Ramos (cell line): ENCODE data around the gene MTA1.

ENCODE experiments used
- in situ Hi-C: fragments of 300-500 bp; cut with MboI; formaldehyde crosslinking; loops from one replicate; pipeline ENCODE4 v1.14.3; 2022; ENCODE audit warnings: low sequenced_read_pairs; ENCODE audit not compliant: unreplicated experiment

MTA1 gene

DNA sequence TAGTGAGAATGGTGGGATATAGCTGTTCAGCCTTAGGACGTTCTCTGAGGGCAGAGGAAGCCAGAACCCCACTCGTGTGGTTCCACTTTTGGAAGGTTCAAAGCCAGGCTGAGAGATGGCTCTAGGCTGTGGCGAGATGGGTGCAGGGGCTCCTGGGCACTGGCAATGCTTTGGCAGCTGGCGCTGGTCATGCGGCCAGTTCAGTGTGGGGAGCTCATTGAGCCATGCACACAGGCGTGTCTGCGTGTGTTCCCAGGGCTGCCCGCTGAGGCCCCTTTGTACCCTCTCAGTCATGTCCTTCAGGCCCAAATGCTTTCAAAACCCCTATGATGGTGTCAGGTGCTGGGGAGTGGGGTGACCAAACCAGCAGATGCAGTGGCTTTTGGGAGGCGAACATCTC is 19.6 kb upstream of the MTA1 start:
- in situ Hi-C loops, result no loop called here

DNA sequence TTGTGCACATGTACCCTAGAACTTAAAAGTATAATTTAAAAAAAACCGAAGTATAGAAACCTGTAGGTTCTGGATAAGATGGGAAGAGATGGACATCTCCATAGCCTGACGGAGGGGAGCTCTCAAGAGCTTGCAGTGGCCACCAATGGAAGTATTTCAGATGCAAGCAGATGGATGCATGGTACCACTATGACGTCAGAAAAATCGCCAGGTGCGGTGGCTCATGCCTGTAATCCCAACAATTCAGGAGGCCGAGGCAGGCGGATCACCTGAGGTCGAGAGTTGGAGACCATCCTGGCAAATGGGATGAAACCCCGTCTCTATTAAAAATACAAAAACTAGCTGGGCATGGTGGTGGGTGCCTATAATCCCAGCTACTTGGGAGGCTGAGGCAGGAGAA is 17.9 kb upstream of the MTA1 start:
- in situ Hi-C loops, result no loop called here

DNA sequence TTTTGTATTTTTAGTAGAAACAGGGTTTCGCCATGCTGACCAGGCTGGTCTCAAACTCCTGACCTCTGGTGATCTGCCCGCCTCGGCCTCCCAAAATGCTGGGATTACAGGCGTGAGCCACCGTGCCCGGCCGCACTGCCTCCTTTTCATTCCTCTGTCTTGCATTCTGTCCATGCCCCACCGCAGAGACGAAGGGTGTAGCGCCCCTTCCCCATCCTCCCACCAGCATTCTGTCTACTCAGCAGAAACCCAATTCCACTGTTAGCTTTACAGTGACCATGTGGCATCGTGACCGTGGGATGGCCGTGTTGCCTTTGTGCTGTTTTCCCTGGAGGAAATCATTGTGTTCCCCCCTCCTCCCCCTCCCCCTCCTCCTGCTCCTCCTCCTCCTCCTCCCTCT is 11.0 kb upstream of the MTA1 start:
- in situ Hi-C loops, result no loop called here

DNA sequence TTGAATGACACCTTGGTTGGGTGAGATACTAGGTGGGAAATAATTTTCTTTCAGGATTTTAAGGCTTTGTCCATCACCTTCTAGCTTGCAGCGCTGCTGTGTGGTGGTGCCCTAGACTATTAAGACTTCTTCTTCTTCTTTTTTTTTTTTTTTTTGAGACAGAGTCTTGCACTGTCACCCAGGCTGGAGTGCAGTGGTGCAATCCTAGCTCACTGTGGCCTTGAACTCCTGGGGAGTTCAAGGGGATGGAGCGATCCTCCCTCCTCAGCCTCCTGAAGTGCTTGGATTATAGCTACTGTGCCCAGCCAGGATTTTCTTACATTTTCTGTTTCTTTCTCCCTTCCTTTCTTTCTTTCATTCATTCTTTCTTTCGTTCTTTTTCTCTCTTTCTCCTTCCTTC is 10.3 kb upstream of the MTA1 start:
- in situ Hi-C loops, result no loop called here

DNA sequence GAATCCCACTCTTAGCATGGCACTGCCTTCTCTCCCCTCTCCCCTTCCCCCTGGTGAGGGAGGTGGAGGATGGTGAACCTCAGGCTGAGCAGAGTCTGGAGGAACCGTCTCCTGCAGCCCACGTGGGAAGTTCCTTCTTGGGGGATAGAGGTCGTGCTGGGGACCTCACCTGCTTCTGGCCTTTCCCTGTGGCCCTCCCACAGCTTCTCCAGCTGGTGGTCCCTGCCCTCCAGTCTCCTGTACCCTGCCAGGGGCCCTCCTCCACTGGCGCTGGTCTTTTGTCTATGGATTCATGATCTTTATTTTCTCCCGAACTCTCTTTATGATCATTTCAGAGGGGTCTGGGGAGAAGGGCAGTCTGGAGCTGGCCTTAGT is 9.0 kb upstream of the MTA1 start:
- in situ Hi-C loops, result no loop called here

DNA sequence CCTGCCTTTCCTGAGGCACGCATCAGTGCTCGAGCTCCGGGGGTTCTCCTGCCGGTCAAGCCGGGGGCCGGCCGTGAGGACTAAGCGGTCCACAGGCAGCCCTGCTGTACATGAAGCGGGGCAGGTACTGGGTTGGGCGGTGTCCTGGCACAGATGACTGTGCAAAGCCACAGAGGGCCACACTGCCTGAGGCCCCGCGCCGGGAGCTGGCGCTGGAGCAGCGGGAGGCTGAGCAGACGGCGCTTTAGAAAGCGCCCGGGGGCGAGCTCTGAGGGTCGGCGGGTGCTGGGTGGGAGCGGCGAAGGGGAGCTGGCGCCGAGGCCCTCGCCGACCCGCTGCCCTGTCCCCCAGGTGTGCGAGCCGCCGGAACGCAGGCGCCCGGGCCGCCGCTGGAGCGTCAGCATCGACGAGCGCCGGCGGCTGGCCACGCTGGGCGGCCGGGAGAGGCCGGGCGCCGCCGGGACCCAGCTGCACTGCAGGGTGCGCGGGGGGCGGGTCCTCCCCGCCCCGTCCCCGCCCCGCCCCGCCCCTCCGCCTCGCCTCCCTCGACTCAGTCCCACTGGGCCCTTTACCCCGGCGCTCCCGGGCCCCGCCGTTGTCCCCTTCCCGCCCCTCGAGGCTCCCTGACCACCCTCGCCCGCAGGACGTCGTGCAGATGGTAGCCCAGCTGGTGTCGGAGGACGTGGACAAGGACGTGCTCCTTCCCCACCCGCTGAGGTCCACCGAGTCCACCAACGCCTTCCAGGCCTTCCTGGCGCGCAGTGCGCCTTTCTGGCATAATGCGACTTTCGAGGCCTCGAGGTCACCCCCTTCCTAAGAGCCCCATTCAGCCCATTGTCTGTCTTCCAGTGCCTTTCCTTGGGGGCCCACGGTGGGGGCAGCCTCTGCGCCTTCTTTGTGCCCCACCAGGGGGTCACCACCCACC is 8.3 kb upstream of the MTA1 start:
- in situ Hi-C loops, result no loop called here

DNA sequence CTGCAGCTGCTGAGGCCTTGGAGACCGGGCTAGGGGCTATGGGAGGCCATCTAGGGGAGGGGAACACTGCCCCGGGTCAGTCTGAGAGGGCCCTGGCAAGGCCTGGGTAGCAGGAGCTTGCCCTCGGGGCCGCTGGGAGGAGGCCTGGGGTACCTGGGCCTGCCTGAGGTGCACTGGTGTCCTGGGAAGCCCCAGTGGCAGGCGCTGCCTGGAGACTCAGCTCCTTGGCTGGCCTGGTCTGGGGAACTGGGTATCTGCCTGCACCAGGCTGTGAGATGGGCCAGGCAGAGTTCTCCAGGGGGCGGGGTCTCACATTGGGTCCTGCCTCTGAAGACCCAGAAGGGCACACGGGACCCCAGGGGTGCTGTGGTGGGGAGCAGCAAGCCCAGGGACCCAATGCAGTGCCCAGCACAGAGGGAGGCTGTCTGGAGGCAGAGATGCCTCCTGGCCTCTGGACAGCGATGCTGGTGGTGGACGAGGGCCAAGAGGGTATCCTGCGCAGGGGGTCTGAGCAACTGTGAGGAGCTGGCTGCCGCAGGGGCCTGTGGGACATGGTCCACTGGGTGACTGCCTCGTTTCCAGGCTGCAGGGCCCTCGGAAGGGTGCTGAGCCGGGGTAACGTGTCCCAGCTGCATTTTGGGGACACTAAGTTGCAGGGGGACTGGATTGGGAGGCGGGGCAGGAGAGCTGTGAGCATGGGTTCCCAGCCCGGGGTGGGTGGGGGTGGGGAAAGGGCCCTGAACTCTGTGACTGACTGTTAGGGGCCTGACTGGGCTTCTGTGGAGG is 7.4 kb upstream of the MTA1 start:
- in situ Hi-C loops, result no loop called here

DNA sequence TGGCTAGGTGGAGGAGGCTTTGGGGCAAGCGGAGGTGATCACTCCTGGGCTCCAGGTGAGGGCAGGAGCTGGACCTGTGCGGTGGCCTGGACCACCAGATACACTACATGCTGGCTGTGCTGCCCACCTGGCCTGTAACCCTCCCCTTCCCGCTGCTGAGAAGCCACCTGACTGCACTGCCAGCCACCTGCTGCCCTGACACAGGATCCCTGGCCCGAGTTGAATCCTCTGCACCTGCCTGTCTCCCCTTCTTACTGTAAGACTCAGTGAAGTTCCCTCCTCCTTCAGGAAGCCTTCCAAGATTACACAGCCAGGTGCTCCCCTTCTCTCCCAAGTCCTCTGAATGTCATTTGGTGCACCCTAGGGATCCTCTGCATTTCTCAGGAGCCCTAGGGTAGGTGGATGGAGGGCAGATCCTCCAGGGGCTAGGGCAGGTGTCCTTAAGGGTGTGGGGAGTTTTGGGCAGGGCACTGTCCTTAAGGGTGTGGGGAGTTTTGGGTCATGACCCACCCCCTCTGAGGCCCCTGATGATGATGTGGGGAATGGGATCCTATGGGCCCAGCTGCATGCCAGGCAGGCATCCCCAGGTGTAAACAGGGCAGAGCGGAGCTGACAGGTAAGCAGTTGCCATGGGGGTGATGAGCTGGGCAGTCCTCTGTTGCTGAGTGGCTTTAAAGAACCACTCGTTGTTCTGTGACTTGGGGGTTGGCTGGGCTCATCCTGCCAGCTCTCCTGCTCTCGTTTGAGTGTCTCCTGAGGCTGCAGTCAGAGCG is 6.7 kb upstream of the MTA1 start:
- in situ Hi-C loops, result no loop called here

DNA sequence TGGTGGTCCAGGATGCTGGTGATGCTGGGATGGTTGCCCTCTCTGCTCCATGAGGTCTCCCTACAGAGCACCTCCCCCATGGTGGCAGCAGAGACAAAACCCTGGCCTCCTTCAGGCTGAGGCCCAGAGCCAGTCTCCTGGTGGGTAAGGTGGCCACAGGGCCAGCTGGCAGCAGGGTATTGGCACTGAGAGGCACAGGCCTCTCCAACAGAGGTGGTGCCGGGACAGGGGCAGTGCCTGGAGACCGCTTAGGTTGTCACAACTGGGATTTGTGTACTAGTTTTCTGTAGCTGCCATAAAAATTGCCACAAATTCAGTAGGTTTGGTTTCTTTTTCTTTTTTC is 6.1 kb upstream of the MTA1 start:
- in situ Hi-C loops, result no loop called here

DNA sequence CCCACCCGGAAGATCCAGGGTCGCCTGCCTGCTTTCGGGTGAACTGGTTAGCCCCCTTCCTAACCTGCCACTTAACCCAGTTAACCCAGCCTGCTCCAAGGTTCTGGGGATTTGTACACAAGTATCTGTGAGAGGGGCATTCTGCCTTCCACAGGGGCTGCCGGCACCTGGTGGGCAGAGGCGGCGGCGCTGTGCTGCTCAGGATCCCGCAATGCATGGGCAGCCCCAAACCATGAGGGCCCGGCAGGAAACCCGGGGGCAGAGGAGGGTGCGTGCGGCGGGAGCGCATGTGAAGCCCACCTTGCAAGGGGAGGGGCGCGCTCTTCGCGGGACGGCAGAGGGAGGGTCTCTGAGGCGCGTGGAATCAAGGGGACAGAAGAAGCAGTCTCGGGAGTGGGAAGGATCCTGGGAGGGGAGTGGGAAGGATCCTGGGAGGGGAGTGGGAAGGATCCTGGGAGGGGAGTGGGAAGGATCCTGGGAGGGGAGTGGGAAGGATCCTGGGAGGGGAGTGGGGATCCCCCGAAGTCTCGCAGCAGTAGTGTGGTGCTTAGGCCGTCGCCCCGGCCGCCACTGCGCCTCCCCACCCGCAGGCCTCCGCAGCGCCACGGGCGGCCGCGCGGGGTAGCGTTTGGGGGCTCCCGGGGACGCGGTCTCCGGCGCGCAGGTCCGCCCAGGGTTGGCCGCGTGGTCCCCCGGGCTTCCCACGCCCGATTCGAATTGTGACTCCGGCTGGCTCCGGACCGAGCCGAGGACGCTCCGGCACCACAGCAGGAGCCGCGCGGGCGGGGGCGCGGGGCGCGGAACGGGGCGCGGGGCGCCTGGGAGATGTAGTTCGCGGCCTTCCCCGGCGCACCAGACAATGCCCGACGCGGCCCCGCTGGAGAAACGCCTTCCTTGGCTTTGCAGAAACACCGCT is 4.9 kb upstream of the MTA1 start:
- in situ Hi-C loops, result no loop called here

DNA sequence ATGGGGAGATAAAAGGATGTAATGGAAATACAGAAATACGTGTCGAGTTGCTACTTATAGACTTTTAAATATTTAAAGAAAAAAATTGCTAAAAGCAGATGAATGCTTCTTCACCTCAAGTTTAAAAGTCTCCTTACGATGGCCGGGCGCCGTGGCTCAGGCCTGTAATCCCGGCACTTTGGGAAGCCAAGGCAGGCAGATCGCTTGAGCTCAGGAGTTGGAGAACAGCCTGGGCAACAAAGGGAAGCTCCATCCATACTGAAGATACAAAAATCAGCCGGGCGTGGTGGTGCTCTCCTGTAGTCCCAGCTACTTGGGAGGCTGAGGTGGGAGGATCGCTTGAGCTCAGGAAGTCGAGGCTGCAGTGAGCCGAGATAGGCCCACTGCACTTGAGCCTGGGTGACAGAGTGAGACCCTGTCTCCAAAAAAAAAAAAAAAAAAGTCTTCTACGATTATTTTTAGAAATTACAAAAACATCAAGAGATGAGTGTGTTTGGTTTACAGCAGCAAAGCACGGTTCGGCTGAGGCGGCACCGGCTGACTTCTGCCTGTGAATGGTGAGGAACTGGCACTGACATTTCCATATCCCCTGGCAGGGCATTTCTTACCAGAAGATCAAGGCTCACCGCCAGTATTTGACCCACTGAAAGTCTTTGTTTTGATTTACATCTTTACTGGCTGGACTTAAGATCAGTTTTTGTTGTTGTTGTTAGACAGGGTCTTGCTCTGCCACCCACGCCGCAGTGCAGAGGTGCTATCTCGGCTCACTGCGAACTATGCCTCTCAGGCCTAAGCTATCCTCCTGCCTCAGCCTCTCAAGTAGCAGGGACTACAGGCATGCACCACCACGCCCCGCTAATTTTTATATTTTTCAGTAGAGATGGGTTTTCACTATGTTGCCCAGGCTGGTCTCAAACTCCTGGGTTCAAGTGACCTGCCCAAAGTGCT is 3.9 kb upstream of the MTA1 start:
- in situ Hi-C loops, result no loop called here

DNA sequence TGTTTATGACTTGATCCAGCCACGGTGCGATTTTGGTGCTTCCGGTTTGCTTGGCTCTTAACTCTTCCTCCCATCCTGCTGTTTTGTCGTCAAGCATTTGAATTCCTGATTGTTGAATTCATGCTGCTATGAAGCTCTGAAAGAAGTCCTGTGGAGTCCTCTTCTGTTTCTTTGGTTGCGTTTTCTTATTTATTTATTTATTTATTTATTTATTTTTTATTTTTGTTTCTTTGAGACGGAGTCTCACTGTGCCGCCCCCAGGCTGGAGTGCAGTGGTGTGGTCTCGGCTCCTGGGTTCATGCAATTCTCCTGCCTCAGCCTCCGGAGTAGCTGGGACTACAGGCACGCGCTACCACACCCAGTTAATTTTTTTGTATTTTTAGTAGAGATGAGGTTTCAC is 3.0 kb upstream of the MTA1 start:
- in situ Hi-C loops, result no loop called here

DNA sequence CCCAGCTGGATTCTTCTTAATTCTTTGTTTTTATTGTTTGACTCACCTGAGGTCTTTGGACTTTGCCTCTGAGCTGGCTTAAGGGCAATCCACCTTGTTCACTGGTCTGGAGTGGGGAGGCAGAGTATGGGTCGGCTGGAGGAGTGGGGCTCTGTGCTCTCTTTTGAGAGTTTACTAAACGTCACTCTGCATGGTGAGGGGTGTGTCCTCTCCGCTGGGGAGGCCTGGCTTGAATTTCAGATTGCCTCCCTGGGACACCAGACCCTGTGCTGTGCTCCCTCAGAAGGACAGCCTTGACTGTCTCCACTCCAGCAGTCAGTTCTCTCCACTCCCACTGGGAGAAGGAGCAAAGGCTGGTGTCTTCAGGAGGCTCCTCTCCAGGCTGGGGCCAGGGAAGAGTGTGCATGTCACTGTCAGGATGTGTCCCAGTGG is 1.9 kb upstream of the MTA1 start:
- in situ Hi-C loops, result no loop called here

DNA sequence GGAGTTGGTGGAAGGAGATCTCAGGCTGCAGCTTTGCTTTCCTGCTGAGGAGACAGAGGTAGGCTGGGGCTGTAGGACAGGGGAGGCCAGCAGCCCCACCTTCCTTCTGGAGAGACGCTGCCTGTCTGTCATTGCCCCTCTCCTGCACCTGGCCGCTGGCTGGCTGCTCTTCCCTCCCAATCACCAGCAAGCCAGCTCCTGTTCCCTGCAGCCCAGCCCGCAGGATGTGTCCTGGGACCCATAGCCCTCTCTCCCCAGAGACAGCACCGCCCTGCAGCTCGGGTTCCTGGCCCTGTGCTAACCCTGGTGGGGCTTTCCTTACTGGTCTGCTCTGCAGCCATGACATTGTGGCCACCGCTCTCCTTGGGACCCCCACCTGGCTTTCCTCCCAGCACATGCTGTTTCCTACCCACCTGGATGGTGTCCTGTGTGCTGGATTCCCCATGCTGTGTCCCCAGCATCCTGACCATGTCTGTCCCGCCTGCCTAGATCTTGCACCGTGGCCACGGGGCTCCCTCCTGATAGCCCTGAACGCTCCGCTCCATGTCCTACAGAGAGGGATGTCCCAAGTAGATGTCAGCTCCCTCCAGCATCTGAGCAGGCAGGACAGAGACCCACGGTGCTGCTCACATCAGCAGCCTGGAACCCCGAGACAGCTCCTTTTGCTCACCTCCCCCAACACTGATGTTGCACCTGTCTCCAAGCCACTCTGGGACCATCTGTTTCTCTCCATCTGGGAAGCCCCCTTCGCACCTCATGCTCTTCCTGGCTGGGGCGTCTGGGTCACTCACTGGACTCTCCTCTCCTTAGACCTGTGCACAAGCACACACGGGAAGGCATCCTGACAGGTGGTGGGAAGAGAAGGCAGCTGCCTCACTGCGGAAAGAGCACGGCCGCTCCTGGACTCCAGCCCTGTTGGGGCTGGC is 1.1 kb upstream of the MTA1 start:
- in situ Hi-C loops, result no loop called here

DNA sequence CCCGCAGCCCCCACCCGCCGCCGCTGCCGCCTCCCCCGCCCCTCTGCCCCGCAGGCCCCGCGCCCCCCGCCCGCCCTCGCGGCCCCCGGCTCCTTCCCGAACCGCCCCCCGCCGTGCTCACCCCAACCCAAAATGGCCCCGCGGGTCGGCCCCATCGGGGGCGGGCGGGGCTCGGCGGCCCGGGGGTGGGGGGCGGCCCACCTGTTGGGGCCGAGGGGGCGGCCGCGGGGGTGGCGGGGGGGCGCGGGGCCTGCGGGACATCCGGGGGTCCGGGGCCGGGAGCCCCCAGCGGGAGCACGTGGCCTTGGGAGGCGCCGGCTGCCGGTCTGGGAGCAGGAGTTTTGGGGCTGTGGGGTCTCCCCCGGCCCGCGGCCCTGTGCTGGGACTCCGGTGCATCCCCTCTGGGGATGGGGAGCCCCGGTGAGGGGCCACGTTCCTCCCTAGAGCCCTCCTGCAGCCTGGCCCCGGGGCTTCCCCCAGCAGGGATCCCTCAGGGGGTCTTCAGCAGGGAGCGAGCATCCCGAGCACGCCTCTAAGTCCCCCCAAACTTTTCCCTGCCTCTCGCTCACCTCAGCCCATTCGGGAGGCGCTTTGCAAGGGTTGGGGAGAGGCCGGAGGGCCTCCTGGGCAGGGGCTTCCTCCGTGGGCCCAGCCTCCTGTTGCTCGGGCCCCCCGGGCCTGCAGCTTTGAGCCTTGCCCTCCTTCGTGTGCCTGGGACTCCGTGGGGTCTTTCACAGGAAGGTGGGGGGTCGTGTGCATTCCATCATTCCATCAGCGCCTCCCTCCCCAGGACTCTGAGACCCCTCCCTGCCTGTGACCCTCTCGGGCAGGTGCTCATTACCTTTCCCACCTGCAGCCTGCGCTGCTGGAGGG is 710 bp downstream of the MTA1 start:
- in situ Hi-C loops, result no loop called here

DNA sequence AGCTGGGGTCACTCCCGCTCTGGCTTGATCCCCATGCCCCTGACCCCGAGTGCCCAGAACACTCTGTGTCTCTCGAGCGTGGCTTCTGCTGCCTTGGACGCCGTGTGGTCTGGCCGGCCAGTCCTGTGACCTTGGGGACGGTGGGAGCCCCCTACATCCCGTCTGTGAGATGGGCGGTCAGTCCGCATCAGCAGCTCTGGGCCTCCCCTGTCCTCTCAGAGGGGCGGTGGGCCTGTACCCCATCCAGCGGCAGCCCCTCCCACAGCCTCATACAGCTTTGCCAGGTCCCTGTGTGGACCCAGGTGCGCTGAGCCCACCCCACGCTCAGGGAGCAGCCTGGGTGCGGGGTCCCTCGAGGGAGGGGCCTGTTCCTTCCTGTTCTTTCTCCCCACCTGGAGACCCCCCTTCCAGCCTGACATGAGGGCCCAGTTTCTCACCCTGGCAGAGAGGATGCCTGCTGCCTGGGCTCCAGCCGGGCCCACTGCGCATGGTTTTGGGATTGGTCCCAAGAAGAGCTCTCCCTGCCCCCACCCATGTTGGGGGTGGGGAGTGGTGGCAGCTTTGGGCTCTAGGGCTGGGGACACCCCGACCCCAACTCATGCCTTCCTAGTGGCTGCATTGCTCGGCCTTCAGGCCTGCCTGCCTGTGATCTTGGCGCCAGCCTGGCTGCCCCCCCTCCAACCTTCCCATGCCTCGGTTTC is 1.5 kb downstream of the MTA1 start:
- in situ Hi-C loops, result no loop called here
